Esophagus squamous epithelium (tissue), 4 donors: ENCODE results near the gene OR56A3.

ENCODE experiments used
- POLR2A ChIP-seq, 4 donors: fragments of 450-650 bp; IDR thresholded peaks; one replicate each; pipeline ENCODE4 v1.6.1; 2017; ENCODE audit warnings: antibody characterized with exemption in 4 of 4, mild to moderate bottlenecking in 4 of 4, moderate library complexity in 3 of 4
- TF ChIP-seq, protein P1 (sequence below), 6 experiments: fragments of 450-650 bp in 4 of 6; fragments of 200-600 bp in 2 of 6; sonication (generic) in 2 of 6; IDR thresholded peaks; one replicate each; pipeline ENCODE4 v1.5.1; 2016 to 2019; ENCODE audit warnings: antibody characterized with exemption in 6 of 6, mild to moderate bottlenecking in 4 of 6, moderate library complexity in 4 of 6

DNA sequence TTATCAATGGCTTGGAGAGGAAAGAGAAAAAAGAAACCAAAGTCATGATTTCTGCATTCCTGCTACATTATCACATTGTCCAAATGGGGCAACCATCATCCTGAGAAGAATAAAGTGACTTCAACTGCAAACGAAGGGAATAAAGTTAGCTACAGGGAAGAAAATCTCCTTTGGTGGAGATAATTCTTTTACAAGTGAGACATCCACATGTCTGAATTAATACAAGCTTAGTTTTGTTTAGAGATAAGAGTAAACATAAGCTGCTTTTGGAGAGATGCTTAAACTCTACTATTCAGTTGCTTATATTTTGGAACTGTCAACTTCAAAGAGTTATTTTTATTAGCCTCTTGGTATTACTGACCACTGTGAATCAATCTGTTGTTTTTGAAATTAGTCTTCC lies 44.8 kb downstream of the OR56A3 start, which contains the start of gene OR52L1:
- TF ChIP-seq, protein P1, sequence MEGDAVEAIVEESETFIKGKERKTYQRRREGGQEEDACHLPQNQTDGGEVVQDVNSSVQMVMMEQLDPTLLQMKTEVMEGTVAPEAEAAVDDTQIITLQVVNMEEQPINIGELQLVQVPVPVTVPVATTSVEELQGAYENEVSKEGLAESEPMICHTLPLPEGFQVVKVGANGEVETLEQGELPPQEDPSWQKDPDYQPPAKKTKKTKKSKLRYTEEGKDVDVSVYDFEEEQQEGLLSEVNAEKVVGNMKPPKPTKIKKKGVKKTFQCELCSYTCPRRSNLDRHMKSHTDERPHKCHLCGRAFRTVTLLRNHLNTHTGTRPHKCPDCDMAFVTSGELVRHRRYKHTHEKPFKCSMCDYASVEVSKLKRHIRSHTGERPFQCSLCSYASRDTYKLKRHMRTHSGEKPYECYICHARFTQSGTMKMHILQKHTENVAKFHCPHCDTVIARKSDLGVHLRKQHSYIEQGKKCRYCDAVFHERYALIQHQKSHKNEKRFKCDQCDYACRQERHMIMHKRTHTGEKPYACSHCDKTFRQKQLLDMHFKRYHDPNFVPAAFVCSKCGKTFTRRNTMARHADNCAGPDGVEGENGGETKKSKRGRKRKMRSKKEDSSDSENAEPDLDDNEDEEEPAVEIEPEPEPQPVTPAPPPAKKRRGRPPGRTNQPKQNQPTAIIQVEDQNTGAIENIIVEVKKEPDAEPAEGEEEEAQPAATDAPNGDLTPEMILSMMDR (IDR thresholded peaks at IDR 0.05): no peak
- no peak for TF ChIP-seq POLR2A (IDR thresholded peaks at IDR 0.05)
